MCF 10A (cell line): ENCODE results near the gene DCDC1. TPM values are rescaled to one million over a fixed set of nuclear protein-coding genes. Genes with fewer than 3 reads are reported as not detected.

ENCODE experiments used
- BruUV-seq: library from RNA; stranded (reverse); fragments of 400-500 nt; replicated peaks from 2 replicates; lab custom pipeline; 2021; lab: Mats Ljungman, UMichigan
- CTCF ChIA-PET: fragments of 300-600 bp; sonication (Branson Sonifier 250); formaldehyde crosslinking; extraction: SDS; loops from one replicate; lab custom pipeline; 2021; ENCODE audit warnings: antibody characterized with exemption, inconsistent platforms; lab: Yijun Ruan, JAX
- POLR2A ChIA-PET: fragments of 300-600, 350-650 bp; sonication (Branson Sonifier 250); formaldehyde crosslinking; extraction: SDS; loops from one replicate; lab custom pipeline; 2020; ENCODE audit warnings: antibody characterized with exemption, inconsistent platforms; lab: Yijun Ruan, JAX
- DNase-seq: peaks from one replicate; pipeline ENCODE4 v3.0.0-alpha.2; 2018; ENCODE audit not compliant: unreplicated experiment
- H3K27ac Mint-ChIP-seq: one replicate; pipeline ENCODE4 v1.8.0; 2022; ENCODE audit warnings: mild to moderate bottlenecking, low read depth, mixed read lengths; ENCODE audit not compliant: unreplicated experiment
- H3K27me3 Mint-ChIP-seq: one replicate; pipeline ENCODE4 v1.8.0; 2022; ENCODE audit warnings: mixed read lengths; ENCODE audit not compliant: insufficient read depth, unreplicated experiment
- H3K36me3 Mint-ChIP-seq: one replicate; pipeline ENCODE4 v1.8.0; 2022; ENCODE audit warnings: mild to moderate bottlenecking, moderate library complexity, mixed read lengths; ENCODE audit not compliant: insufficient read depth, unreplicated experiment
- H3K4me1 Mint-ChIP-seq: one replicate; pipeline ENCODE4 v1.8.0; 2022; ENCODE audit warnings: mixed read lengths; ENCODE audit not compliant: insufficient read depth, unreplicated experiment
- H3K4me3 Mint-ChIP-seq: one replicate; pipeline ENCODE4 v1.8.0; 2022; ENCODE audit warnings: mild to moderate bottlenecking, moderate library complexity, mixed read lengths; ENCODE audit not compliant: unreplicated experiment
- H3K9me3 Mint-ChIP-seq: one replicate; pipeline ENCODE4 v1.8.0; 2022; ENCODE audit warnings: mixed read lengths; ENCODE audit not compliant: unreplicated experiment
- intact Hi-C: fragments of 100-400 bp; cut with micrococcal nuclease; formaldehyde crosslinking; loops from 2 replicates; pipeline ENCODE4 v1.14.1; 2022
- total RNA-seq: library from RNA; stranded (reverse); gene quantifications from 2 replicates; pipeline ENCODE4 v1.2.3, GENCODE V29; 2022
- TF ChIP-seq, protein P1 (sequence below): fragments of 200-600 bp; IDR thresholded peaks from one replicate; pipeline ENCODE4 v1.8.0; 2022; ENCODE audit warnings: antibody characterized with exemption, mild to moderate bottlenecking; ENCODE audit not compliant: unreplicated experiment

Gene DCDC1
- total RNA-seq, 1 experiment from 2014 or later: 0.19 TPM

DNA sequence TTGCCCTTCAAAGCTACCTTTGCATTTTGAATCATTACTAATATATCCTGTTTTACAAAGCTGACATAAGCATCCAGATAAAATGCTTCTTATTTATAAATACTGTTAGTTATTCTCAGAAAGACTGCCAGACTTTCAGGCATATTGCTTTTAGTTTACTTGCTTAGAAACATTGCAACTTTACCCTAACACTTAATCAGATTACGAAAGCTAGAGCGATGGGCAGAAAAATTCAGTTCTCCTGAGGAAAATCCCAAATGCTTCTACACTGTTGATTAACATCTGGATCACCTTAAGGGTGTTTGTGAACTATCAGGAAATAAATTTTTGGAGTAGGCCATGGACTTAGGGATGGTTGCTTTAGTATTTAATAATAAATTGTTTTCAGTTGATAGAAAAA lies 493.7 kb downstream of the DCDC1 start:
- no peaks in the 10 kb centered on the region for H3K36me3 Mint-ChIP-seq
- peaks cover 79% of the 10 kb centered on the region for H3K27me3 Mint-ChIP-seq
- H3K4me3 Mint-ChIP-seq: no peak overlapping the region
- no TSS peak for BruUV-seq
- H3K4me1 Mint-ChIP-seq: no peaks in the 10 kb centered on the region
- intact Hi-C loops: no loop called here
- H3K27ac Mint-ChIP-seq: no peak overlapping the region
- ChIA-PET CTCF (no interaction called here), POLR2A (no interaction called here)
- H3K9me3 Mint-ChIP-seq: no peaks in the 10 kb centered on the region
- no peak for DNase-seq
- TF ChIP-seq, protein P1, sequence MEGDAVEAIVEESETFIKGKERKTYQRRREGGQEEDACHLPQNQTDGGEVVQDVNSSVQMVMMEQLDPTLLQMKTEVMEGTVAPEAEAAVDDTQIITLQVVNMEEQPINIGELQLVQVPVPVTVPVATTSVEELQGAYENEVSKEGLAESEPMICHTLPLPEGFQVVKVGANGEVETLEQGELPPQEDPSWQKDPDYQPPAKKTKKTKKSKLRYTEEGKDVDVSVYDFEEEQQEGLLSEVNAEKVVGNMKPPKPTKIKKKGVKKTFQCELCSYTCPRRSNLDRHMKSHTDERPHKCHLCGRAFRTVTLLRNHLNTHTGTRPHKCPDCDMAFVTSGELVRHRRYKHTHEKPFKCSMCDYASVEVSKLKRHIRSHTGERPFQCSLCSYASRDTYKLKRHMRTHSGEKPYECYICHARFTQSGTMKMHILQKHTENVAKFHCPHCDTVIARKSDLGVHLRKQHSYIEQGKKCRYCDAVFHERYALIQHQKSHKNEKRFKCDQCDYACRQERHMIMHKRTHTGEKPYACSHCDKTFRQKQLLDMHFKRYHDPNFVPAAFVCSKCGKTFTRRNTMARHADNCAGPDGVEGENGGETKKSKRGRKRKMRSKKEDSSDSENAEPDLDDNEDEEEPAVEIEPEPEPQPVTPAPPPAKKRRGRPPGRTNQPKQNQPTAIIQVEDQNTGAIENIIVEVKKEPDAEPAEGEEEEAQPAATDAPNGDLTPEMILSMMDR: no peak

DNA sequence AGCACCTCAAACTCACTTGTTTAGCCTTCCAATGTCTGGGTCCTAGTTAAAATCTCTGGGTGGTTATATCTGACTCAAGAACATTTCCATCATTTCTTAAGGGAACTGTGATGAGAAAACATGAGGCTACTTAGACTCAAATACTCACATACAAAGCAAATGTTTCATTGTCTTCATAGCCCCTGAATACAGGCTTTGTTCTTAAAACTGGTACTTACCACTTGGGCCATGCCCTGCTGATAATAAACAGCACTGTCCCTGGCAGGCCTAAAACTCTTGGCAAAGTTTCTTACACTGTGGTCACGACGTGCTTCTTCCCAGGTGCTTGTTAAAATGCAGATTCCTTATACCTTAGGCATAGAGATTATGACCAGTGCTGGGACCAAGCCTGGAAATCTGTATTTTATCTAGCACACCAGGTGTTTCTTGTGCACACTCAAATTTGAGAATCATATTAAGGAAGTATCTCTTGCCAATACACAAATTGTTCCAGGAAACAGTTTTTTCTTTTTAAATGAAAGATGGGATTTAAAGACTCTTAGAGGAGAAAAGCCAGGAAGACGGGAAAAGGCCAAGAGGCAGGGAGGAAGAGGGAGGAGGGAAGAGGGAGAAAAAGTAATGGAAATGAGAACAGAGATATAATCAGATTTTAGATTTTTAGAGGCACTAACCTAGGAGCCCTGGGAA lies 495.5 kb downstream of the DCDC1 start:
- intact Hi-C loops: no loop called here
- Mint-ChIP-seq H3K27ac (no peak overlapping the region), H3K36me3 (no peaks in the 10 kb centered on the region), H3K4me1 (no peaks in the 10 kb centered on the region), H3K4me3 (no peak overlapping the region), H3K27me3 (peaks cover 77% of the 10 kb centered on the region), H3K9me3 (no peaks in the 10 kb centered on the region)
- no peak for DNase-seq
- ChIA-PET CTCF (interaction anchor here (0.7 to 1.0 kb wide), 2 partner anchors 44 to 1220 kb away, joined by 3 to 5 read pairs; no protein-coding TSS in a partner anchor), POLR2A (no interaction called here)
- TF ChIP-seq, protein P1: no peak
- BruUV-seq: no TSS peak

DNA sequence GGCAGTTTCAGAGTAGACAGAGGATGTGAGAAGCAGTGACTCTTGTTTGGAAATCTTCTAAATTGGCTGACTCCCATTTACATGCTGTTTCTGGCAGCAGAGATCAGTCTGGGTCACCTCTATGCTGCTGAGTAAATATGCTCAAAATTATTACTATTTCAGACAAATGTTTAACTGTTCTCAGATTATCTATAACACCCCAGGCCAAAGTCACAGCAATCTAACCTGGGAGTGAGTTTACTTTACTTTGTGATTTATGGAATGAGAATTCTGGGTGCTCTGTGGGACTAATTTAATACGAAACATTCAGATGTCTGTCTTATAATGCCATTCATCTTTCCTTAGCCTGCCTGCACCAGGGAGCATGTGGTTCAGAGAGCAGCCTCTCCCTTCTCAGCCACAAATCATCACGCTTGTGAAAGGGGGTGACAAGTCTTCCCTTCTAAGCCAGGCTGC lies 500.9 kb downstream of the DCDC1 start:
- peaks cover 45% of the 10 kb centered on the region for H3K27me3 Mint-ChIP-seq
- H3K4me3 Mint-ChIP-seq: no peak overlapping the region
- no TSS peak for BruUV-seq
- no peaks in the 10 kb centered on the region for H3K9me3 Mint-ChIP-seq
- intact Hi-C loops: no loop called here
- TF ChIP-seq, protein P1: no peak
- no peaks in the 10 kb centered on the region for H3K36me3 Mint-ChIP-seq
- H3K4me1 Mint-ChIP-seq: no peaks in the 10 kb centered on the region
- ChIA-PET CTCF (no interaction called here), POLR2A (no interaction called here)
- H3K27ac Mint-ChIP-seq: no peak overlapping the region
- no peak for DNase-seq

DNA sequence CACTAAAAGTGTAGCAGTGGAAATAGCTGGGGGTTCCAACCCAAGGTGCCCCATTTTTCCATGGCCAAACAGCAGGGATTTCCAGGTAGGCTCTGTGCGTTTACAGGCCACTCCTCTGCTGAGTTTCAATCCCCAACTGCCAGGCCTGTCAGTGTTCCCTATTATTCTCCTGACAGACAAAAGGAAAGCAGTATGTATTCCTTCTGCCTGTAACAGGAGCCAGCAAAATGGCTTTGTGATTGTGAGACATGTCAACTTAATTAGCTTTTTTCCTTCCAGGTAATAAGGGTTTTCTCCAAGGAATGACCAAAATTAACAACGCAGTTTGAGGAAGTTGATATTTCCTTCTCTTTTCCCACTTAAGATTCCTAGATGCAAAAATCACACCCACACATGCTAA lies 506.3 kb downstream of the DCDC1 start:
- H3K27me3 Mint-ChIP-seq: peaks cover 40% of the 10 kb centered on the region
- H3K4me1 Mint-ChIP-seq: no peaks in the 10 kb centered on the region
- intact Hi-C loops: no loop called here
- H3K27ac Mint-ChIP-seq: no peak overlapping the region
- CTCF ChIA-PET: no interaction called here
- no peak for DNase-seq
- no peaks in the 10 kb centered on the region for H3K36me3 Mint-ChIP-seq
- no TSS peak for BruUV-seq
- TF ChIP-seq, protein P1: no peak
- POLR2A ChIA-PET: no interaction called here
- H3K9me3 Mint-ChIP-seq: no peaks in the 10 kb centered on the region
- no peak overlapping the region for H3K4me3 Mint-ChIP-seq
